PC-9 (cell line): ENCODE measurements around the gene NR1I2. TPM values are rescaled to one million over a fixed set of nuclear protein-coding genes. Genes with fewer than 3 reads are reported as not detected.

Source experiments
- BruUV-seq: library from RNA; stranded (reverse); fragments of 400-500 nt; replicated peaks from 2 replicates; lab custom pipeline; 2021; lab: Mats Ljungman, UMichigan
- CTCF ChIA-PET: fragments of 300-600 bp; sonication (Branson Sonifier 250); formaldehyde crosslinking; loops from one replicate; lab custom pipeline; 2022; ENCODE audit warnings: antibody characterized with exemption; lab: Charles Lee
- POLR2A ChIA-PET: fragments of 300-600 bp; sonication (Branson Sonifier 250); formaldehyde crosslinking; loops from one replicate; lab custom pipeline; 2022; ENCODE audit warnings: antibody characterized with exemption; ENCODE audit not compliant: unreplicated experiment; lab: Charles Lee
- DNase-seq, 2 experiments: peaks; one replicate each; pipeline versions ENCODE4 v3.0.0 to v3.0.0-alpha.2; 2015 to 2022; ENCODE audit warnings: mixed read lengths in 1 of 2
- H2AFZ ChIP-seq: fragments of 200-600 bp; sonication (generic); 2 replicates; pipeline ENCODE4 v1.8.1; 2017; ENCODE audit warnings: antibody characterized with exemption
- H3F3A ChIP-seq: fragments of 200-600 bp; sonication (generic); 2 replicates; pipeline ENCODE4 v1.8.1; 2017; ENCODE audit warnings: antibody characterized with exemption, mild to moderate bottlenecking, low read depth; ENCODE audit not compliant: insufficient read depth
- H3K27ac ChIP-seq: fragments of 200-600 bp; sonication (generic); 2 replicates; pipeline ENCODE4 v1.6.1; 2016; ENCODE audit warnings: mixed run types
- H3K27me3 ChIP-seq: fragments of 200-600 bp; sonication (generic); 2 replicates; pipeline ENCODE4 v1.6.1; 2016; ENCODE audit warnings: low read depth, mixed run types; ENCODE audit not compliant: insufficient read depth
- H3K36me3 ChIP-seq: fragments of 200-600 bp; sonication (generic); 2 replicates; pipeline ENCODE4 v1.6.1; 2016; ENCODE audit warnings: low read depth, mixed run types
- H3K4me1 ChIP-seq: fragments of 200-600 bp; sonication (generic); replicated peaks from 2 replicates; pipeline ENCODE4 v1.6.1; 2016; ENCODE audit warnings: mixed run types; ENCODE audit not compliant: insufficient read depth
- H3K4me2 ChIP-seq: fragments of 200-600 bp; sonication (generic); 2 replicates; pipeline ENCODE4 v1.6.1; 2017; ENCODE audit warnings: mixed run types
- H3K4me3 ChIP-seq: fragments of 200-600 bp; sonication (generic); 2 replicates; pipeline ENCODE4 v1.6.1; 2016; ENCODE audit warnings: mixed run types
- H3K79me2 ChIP-seq: fragments of 200-600 bp; sonication (generic); 2 replicates; pipeline ENCODE4 v1.6.1; 2017; ENCODE audit warnings: low read depth, mixed run types
- H3K9me2 ChIP-seq: fragments of 200-600 bp; sonication (generic); 2 replicates; pipeline ENCODE4 v1.8.1; 2017; ENCODE audit warnings: mild to moderate bottlenecking; ENCODE audit not compliant: insufficient read depth
- H3K9me3 ChIP-seq: fragments of 200-600 bp; sonication (generic); 2 replicates; pipeline ENCODE4 v1.8.1; 2016; ENCODE audit warnings: low read depth; ENCODE audit not compliant: insufficient read depth
- H4K20me1 ChIP-seq: fragments of 200-600 bp; sonication (generic); 2 replicates; pipeline ENCODE4 v1.8.1; 2017; ENCODE audit not compliant: insufficient read depth
- EZH2 ChIP-seq: fragments of 200-600 bp; sonication (generic); IDR thresholded peaks from 2 replicates; pipeline ENCODE4 v1.8.0; 2017; ENCODE audit warnings: antibody characterized with exemption, low read depth
- intact Hi-C: fragments of 100-400 bp; cut with micrococcal nuclease; formaldehyde crosslinking; loops from one replicate; pipeline ENCODE4 v1.10.0; 2022; ENCODE audit not compliant: unreplicated experiment
- total RNA-seq: library from RNA; stranded (reverse); gene quantifications from 2 replicates; pipeline ENCODE4 v1.2.3, GENCODE V29; 2021
- TF ChIP-seq, protein P1 (sequence below): fragments of 200-600 bp; sonication (generic); conservative IDR thresholded peaks from 2 replicates; pipeline ENCODE4 v1.6.1; 2017; ENCODE audit warnings: mixed run types, antibody characterized with exemption, mild to moderate bottlenecking, moderate library complexity

The NR1I2 gene
- total RNA-seq, 1 experiment from 2014 or later: not detected

DNA sequence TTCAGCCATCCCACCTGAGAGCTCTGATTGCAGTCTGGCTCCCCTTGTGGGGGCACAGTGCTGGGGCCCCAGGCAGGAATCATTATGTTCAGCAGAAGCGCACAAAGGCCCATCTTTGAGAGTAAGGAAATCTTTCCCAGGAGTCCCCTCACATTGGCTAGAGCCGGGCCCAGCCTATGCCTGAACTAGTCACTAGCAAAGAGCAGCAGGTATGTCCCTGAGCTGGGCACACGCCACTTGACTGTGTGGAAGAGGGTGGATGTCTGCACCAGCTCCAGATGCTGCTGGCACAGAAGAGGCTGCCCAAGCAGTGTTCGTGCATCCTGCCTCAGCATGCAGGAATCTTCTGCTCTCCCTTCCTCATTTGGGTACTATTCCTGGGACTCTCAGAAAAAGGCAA lies 26.3 kb downstream of the NR1I2 start:
- ChIA-PET POLR2A (no interaction called here), CTCF (no interaction called here)
- H3K36me3 ChIP-seq: no peaks in the 10 kb centered on the region
- no peak overlapping the region for H3K27ac ChIP-seq
- no TSS peak for BruUV-seq
- H3K27me3 ChIP-seq: no peaks in the 10 kb centered on the region; the same call in 1 of the 2 replicates
- no peaks in the 10 kb centered on the region for H3K9me2 ChIP-seq
- no peaks in the 10 kb centered on the region for H3K9me3 ChIP-seq
- H3F3A ChIP-seq: no peaks in the 10 kb centered on the region
- no peak overlapping the region for H2AFZ ChIP-seq
- H4K20me1 ChIP-seq: no peaks in the 10 kb centered on the region
- H3K4me3 ChIP-seq: no peak overlapping the region
- no peak overlapping the region for H3K4me2 ChIP-seq
- TF ChIP-seq, protein P1, sequence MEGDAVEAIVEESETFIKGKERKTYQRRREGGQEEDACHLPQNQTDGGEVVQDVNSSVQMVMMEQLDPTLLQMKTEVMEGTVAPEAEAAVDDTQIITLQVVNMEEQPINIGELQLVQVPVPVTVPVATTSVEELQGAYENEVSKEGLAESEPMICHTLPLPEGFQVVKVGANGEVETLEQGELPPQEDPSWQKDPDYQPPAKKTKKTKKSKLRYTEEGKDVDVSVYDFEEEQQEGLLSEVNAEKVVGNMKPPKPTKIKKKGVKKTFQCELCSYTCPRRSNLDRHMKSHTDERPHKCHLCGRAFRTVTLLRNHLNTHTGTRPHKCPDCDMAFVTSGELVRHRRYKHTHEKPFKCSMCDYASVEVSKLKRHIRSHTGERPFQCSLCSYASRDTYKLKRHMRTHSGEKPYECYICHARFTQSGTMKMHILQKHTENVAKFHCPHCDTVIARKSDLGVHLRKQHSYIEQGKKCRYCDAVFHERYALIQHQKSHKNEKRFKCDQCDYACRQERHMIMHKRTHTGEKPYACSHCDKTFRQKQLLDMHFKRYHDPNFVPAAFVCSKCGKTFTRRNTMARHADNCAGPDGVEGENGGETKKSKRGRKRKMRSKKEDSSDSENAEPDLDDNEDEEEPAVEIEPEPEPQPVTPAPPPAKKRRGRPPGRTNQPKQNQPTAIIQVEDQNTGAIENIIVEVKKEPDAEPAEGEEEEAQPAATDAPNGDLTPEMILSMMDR: no peak
- no peak for TF ChIP-seq EZH2
- H3K4me1 ChIP-seq: no peaks in the 10 kb centered on the region
- DNase-seq: no peak
- intact Hi-C loops: no loop called here
- no peaks in the 10 kb centered on the region for H3K79me2 ChIP-seq

DNA sequence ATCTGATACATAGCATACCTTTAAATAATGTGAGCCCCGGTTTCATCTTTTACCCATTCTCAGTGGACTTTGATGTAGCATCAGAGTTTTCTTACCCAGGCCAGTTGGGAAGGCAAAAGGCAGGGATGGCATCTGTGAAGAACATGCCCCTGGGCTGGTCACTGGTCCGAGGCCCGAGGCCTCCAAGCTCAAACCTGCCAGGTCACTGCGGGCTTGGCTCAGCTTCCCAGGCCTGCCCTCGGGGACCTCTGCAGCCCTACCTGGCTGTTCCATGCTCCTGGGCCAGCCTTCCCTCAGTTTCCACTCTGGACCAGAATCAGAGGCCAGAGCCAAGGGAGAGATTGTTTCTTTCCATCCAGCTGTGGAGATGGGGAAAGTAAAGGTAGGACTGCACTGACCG lies 26.9 kb downstream of the NR1I2 start:
- DNase-seq: no peak
- Histone ChIP-seq H3K79me2 (no peaks in the 10 kb centered on the region), H3K9me2 (no peaks in the 10 kb centered on the region), H3K4me3 (no peak overlapping the region), H3F3A (no peaks in the 10 kb centered on the region), H3K36me3 (no peaks in the 10 kb centered on the region), H3K9me3 (no peaks in the 10 kb centered on the region), H4K20me1 (no peaks in the 10 kb centered on the region), H3K4me1 (no peaks in the 10 kb centered on the region), H3K27me3 (no peaks in the 10 kb centered on the region; the same call in 1 of the 2 replicates), H2AFZ (no peak overlapping the region), H3K4me2 (no peak overlapping the region), H3K27ac (no peak overlapping the region)
- TF ChIP-seq EZH2: no peak
- TF ChIP-seq, protein P1: no peak
- ChIA-PET POLR2A (no interaction called here), CTCF (no interaction called here)
- BruUV-seq: no TSS peak
- intact Hi-C loops: no loop called here

DNA sequence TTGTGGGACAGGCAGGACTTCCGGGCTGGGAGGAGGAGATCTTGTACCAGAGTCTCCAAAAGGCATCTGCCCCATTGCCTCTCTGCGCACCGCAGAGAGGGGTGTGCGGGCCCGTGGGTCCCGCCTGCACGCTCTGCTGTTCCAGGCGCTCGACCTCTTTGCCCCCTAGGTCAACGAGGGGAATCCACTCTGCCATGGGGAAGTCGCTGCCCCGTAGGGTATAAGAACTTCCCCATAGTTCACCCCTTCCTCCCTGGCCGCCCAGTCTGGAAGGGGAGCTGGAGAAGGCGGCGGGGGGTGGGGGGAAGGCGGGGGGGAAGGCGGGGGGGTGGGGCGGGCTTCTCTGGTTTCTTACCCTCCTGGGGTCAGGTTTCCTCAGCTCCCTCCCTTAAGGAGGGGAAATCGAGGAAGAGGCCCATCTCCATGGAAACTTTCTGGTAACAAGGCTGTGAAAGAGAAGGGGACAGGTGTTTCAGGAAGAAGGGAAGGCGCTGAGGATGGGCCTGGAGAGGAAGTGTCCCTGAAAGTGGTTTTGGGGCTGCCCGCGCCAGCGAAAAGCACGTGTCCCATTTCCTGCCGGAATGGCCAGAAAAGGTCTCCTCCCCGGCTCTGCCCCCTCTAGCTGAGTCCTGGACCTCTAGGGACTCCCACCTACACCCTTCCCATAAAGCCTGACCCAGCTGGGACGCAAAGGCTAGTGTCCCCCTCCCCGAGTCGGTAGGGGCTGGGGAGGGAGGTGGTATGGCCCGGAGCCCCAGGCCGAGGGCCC lies 27.5 kb downstream of the NR1I2 start:
- intact Hi-C loops: no loop called here
- H3K4me1 ChIP-seq: no peaks in the 10 kb centered on the region

More for the DNA sequence above, 27.5 kb downstream of the NR1I2 start:
- Histone ChIP-seq H3F3A (no peaks in the 10 kb centered on the region), H3K36me3 (no peaks in the 10 kb centered on the region), H3K4me2 (no peak overlapping the region), H3K9me2 (no peaks in the 10 kb centered on the region), H2AFZ (no peak overlapping the region), H4K20me1 (no peaks in the 10 kb centered on the region), H3K79me2 (no peaks in the 10 kb centered on the region), H3K4me3 (no peak overlapping the region), H3K27ac (no peak overlapping the region), H3K27me3 (no peaks in the 10 kb centered on the region; the same call in 1 of the 2 replicates), H3K9me3 (no peaks in the 10 kb centered on the region)
- ChIA-PET CTCF (no interaction called here), POLR2A (no interaction called here)
- no TSS peak for BruUV-seq
- no peak for TF ChIP-seq EZH2
- TF ChIP-seq, protein P1: no peak
- no peak for DNase-seq
